ENCODE measurements around the gene TRPM3.
A peak's percentile ranks its signal among the peaks of the same experiment; 100 is the strongest.

TRPM3 gene

GRCh38 chr9:70488098-70488792, 633.2 kb downstream of the TRPM3 start:
- no peak for DNase-seq (ENCODE audit: low read depth in 2 of 2)

GRCh38 chr9:70486127-70486526, 635.3 kb downstream of the TRPM3 start:
- DNase-seq (ENCODE audit: low read depth in 2 of 2) = no peak

- no peak for DNase-seq (ENCODE audit: low read depth in 2 of 2)
Measured at GRCh38 chr9:70485273-70485858, 636.1 kb downstream of the TRPM3 start.

GRCh38 chr9:70484232-70485130, 636.9 kb downstream of the TRPM3 start:
- DNase-seq (ENCODE audit: low read depth in 2 of 2) = peak in 1 of 2 donors; percentile 10

GRCh38 chr9:70481471-70481870, 640.0 kb downstream of the TRPM3 start:
- DNase-seq (ENCODE audit: low read depth in 2 of 2) = no peak

- DNase-seq (ENCODE audit: low read depth in 2 of 2) = no peak
Measured at GRCh38 chr9:70480405-70480980, 640.9 kb downstream of the TRPM3 start.

GRCh38 chr9:70479880-70480291, 641.5 kb downstream of the TRPM3 start:
- DNase-seq (ENCODE audit: low read depth in 2 of 2) = no peak
